ENCODE results near the gene PAX8.

DNA sequence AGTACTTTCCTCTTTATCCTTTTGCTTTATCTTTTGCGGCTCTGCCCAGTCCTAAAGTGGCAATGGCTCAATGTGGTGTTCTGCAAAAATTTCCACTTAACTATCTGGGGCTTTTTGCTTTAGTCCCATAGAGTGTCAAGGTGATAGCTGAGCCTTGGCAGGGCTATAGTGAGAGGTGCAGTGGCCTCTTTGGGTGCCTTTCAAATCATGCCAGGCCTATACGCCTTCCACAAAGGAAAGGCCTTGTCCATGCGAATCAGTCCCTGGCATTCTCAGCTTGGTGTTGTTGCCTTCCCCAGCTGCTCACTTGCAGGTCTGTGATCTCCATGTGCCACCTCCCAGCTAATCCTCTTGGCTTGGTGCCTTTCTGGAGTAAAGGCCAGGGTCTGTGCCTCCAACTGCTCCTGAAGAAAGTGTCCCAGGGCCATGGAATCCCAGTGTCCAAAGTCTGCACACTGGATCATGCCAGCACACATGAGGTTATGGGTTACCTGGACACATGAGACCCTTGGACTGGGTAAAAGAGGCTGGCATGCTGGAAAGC lies 26.6 kb downstream of the PAX8 start:
- TF ChIP-seq TCF12 (IDR thresholded peaks at IDR 0.05; ENCODE audit: low read depth, low read length): no peak
- no peak for TF ChIP-seq CTCF (IDR thresholded peaks at IDR 0.05 in 2 of 3, conservative IDR thresholded peaks at IDR 0.05 in 1 of 3; ENCODE audit: control insufficient read depth in 2 of 3, extremely low read depth in 1 of 3, insufficient read depth in 1 of 3, low read depth in 3 of 3, low read length in 3 of 3)
- TF ChIP-seq BHLHE40 (IDR thresholded peaks at IDR 0.05; ENCODE audit: borderline replicate concordance in 1 of 2, low read depth in 2 of 2, low read length in 1 of 2): no peak
- no peak for TF ChIP-seq POLR2AphosphoS5 (IDR thresholded peaks at IDR 0.05; ENCODE audit: low read length)
- TF ChIP-seq, protein P1, sequence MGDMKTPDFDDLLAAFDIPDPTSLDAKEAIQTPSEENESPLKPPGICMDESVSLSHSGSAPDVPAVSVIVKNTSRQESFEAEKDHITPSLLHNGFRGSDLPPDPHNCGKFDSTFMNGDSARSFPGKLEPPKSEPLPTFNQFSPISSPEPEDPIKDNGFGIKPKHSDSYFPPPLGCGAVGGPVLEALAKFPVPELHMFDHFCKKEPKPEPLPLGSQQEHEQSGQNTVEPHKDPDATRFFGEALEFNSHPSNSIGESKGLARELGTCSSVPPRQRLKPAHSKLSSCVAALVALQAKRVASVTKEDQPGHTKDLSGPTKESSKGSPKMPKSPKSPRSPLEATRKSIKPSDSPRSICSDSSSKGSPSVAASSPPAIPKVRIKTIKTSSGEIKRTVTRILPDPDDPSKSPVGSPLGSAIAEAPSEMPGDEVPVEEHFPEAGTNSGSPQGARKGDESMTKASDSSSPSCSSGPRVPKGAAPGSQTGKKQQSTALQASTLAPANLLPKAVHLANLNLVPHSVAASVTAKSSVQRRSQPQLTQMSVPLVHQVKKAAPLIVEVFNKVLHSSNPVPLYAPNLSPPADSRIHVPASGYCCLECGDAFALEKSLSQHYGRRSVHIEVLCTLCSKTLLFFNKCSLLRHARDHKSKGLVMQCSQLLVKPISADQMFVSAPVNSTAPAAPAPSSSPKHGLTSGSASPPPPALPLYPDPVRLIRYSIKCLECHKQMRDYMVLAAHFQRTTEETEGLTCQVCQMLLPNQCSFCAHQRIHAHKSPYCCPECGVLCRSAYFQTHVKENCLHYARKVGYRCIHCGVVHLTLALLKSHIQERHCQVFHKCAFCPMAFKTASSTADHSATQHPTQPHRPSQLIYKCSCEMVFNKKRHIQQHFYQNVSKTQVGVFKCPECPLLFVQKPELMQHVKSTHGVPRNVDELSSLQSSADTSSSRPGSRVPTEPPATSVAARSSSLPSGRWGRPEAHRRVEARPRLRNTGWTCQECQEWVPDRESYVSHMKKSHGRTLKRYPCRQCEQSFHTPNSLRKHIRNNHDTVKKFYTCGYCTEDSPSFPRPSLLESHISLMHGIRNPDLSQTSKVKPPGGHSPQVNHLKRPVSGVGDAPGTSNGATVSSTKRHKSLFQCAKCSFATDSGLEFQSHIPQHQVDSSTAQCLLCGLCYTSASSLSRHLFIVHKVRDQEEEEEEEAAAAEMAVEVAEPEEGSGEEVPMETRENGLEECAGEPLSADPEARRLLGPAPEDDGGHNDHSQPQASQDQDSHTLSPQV (IDR thresholded peaks at IDR 0.05): no peak
- no peak for TF ChIP-seq SIN3A (IDR thresholded peaks at IDR 0.05; ENCODE audit: low read depth, low read length)
- TF ChIP-seq BCL3 (IDR thresholded peaks at IDR 0.05; ENCODE audit: borderline replicate concordance, insufficient read depth, low read depth, low read length, poor library complexity, severe bottlenecking): no peak
- TF ChIP-seq POLR2A (IDR thresholded peaks at IDR 0.05; ENCODE audit: low read depth, low read length): no peak
- TF ChIP-seq BMI1 (IDR thresholded peaks at IDR 0.05; ENCODE audit: borderline replicate concordance): no peak

Data from GM12878 (cell line).